ENCODE results near the gene RHBDD2. TPM values are rescaled to one million over a fixed set of nuclear protein-coding genes. Genes with fewer than 3 reads are reported as not detected.
A peak's percentile ranks its signal among the peaks of the same experiment; 100 is the strongest.

The RHBDD2 gene
- total and polyA plus RNA-seq, 4 donors, result 13.6 to 65.0 (median 37.3) TPM

DNA sequence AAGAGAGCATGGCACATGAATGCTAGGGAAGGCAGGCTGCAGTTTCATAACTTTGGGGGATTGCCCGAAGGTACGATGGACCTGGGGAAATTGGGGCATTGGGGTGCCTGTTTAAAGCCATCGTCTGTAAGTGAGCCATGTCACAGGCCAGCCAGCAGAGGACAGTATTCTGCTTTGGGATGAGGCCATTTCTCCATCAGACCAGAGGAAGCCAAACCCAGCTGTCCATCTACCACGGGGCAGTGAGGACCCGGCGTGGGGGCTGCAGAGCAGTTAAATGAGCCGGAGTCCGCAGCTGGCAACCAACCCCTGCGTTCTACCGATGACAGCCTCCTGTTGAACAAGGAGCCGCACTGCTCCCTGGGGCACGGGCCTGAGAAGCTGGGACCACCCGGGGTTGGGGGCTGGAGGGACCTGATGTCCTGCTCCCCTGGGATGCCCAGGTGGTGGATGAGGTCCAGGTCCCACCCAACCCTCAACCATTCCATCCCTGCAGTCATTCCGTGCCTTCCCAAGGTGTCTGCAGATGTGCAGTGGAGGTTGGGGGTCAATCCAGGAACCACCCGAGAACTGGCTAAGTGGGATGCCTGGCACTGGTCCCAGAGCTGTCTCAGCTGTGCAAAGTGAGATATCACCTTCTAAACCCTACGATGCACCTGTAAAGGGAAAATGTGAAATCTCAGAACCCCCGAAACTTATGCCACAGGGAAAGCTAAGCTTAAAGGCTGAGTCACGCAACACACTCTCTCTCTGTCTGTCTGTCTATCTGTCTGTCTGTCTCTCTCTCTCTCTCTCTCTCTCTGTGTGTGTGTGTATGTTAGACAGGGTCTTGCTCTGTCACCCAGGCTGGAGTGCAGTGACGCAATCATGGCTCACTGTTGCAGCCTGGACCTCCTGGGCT lies 12.1 kb upstream of the RHBDD2 start:
- 41% methylated on average over 19 of the region's 19 CpGs for WGBS
- Histone ChIP-seq H3K4me1 (ENCODE audit: control insufficient read depth in 4 of 4, insufficient read depth in 4 of 4, low read length in 3 of 4) (peaks cover 0 to 7% (median 1%) of the 10 kb centered on the region in 4 donors), H3K9ac (ENCODE audit: low read depth in 1 of 2, low read length in 2 of 2) (no peak overlapping the region), H3K9me3 (ENCODE audit: control insufficient read depth in 4 of 4, low read length in 3 of 4) (no peaks in the 10 kb centered on the region), H3K36me3 (ENCODE audit: control insufficient read depth in 4 of 4, insufficient read depth in 3 of 4, low read depth in 1 of 4, low read length in 3 of 4) (no peaks in the 10 kb centered on the region), H3K4me3 (ENCODE audit: low read depth in 1 of 3, low read length in 3 of 3) (no peak overlapping the region), H3K27ac (ENCODE audit: low read depth in 1 of 2, low read length in 2 of 2) (no peak overlapping the region), H3K27me3 (ENCODE audit: control insufficient read depth in 4 of 4, insufficient read depth in 4 of 4, low read length in 3 of 4) (no peaks in the 10 kb centered on the region)
- peak; percentile 50 for DNase-seq (ENCODE audit: low spot score)
- TF ChIP-seq, protein P1, sequence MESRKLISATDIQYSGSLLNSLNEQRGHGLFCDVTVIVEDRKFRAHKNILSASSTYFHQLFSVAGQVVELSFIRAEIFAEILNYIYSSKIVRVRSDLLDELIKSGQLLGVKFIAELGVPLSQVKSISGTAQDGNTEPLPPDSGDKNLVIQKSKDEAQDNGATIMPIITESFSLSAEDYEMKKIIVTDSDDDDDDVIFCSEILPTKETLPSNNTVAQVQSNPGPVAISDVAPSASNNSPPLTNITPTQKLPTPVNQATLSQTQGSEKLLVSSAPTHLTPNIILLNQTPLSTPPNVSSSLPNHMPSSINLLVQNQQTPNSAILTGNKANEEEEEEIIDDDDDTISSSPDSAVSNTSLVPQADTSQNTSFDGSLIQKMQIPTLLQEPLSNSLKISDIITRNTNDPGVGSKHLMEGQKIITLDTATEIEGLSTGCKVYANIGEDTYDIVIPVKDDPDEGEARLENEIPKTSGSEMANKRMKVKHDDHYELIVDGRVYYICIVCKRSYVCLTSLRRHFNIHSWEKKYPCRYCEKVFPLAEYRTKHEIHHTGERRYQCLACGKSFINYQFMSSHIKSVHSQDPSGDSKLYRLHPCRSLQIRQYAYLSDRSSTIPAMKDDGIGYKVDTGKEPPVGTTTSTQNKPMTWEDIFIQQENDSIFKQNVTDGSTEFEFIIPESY (IDR thresholded peaks at IDR 0.05), result no peak
- TF ChIP-seq HNF4A (conservative IDR thresholded peaks at IDR 0.05) (peak; percentile 3 to 7), HNF4G (IDR thresholded peaks at IDR 0.05) (no peak), SP1 (IDR thresholded peaks at IDR 0.05) (no peak), GABPA (IDR thresholded peaks at IDR 0.05 in 1 of 2, conservative IDR thresholded peaks at IDR 0.05 in 1 of 2) (no peak), FOXA1 (IDR thresholded peaks at IDR 0.05) (no peak), TAF1 (conservative IDR thresholded peaks at IDR 0.05) (no peak), RAD21 (IDR thresholded peaks at IDR 0.05) (peak; percentile 95 to 97), NR2F2 (IDR thresholded peaks at IDR 0.05) (no peak), RXRA (IDR thresholded peaks at IDR 0.05) (peak in 1 of 2 donors; percentile 41)
- TF ChIP-seq, protein P2, sequence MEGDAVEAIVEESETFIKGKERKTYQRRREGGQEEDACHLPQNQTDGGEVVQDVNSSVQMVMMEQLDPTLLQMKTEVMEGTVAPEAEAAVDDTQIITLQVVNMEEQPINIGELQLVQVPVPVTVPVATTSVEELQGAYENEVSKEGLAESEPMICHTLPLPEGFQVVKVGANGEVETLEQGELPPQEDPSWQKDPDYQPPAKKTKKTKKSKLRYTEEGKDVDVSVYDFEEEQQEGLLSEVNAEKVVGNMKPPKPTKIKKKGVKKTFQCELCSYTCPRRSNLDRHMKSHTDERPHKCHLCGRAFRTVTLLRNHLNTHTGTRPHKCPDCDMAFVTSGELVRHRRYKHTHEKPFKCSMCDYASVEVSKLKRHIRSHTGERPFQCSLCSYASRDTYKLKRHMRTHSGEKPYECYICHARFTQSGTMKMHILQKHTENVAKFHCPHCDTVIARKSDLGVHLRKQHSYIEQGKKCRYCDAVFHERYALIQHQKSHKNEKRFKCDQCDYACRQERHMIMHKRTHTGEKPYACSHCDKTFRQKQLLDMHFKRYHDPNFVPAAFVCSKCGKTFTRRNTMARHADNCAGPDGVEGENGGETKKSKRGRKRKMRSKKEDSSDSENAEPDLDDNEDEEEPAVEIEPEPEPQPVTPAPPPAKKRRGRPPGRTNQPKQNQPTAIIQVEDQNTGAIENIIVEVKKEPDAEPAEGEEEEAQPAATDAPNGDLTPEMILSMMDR (IDR thresholded peaks at IDR 0.05; ENCODE audit: low read depth, low read length, missing input control), result peak; percentile 97
- TF ChIP-seq, protein P3, sequence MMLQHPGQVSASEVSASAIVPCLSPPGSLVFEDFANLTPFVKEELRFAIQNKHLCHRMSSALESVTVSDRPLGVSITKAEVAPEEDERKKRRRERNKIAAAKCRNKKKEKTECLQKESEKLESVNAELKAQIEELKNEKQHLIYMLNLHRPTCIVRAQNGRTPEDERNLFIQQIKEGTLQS (IDR thresholded peaks at IDR 0.05), result no peak

DNA sequence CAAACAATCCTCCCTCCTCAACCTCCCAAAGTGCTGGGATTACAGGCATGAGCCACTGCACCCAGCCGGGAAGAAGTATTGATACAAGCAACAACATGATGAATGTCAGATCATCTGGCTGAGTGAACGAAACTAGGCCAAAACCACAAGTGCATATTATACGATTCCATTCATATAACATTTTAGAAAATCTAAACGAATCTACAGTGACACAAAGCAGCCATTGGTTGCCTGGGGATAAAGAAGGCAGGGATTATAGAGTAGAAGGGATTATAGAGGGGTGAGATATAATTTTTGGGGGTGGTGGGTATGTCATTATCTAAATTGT lies 11.5 kb upstream of the RHBDD2 start:
- Histone ChIP-seq H3K9ac (ENCODE audit: low read depth in 1 of 2, low read length in 2 of 2) (no peak overlapping the region), H3K9me3 (ENCODE audit: control insufficient read depth in 4 of 4, low read length in 3 of 4) (no peaks in the 10 kb centered on the region), H3K4me3 (ENCODE audit: low read depth in 1 of 3, low read length in 3 of 3) (no peak overlapping the region), H3K36me3 (ENCODE audit: control insufficient read depth in 4 of 4, insufficient read depth in 3 of 4, low read depth in 1 of 4, low read length in 3 of 4) (no peaks in the 10 kb centered on the region), H3K27me3 (ENCODE audit: control insufficient read depth in 4 of 4, insufficient read depth in 4 of 4, low read length in 3 of 4) (no peaks in the 10 kb centered on the region), H3K27ac (ENCODE audit: low read depth in 1 of 2, low read length in 2 of 2) (no peak overlapping the region), H3K4me1 (ENCODE audit: control insufficient read depth in 4 of 4, insufficient read depth in 4 of 4, low read length in 3 of 4) (peaks cover 0 to 7% (median 1%) of the 10 kb centered on the region in 4 donors)
- TF ChIP-seq JUND (IDR thresholded peaks at IDR 0.05) (no peak), YY1 (IDR thresholded peaks at IDR 0.05) (no peak), EGR1 (IDR thresholded peaks at IDR 0.05; ENCODE audit: low read depth in 2 of 2) (no peak)
- TF ChIP-seq, protein P4, sequence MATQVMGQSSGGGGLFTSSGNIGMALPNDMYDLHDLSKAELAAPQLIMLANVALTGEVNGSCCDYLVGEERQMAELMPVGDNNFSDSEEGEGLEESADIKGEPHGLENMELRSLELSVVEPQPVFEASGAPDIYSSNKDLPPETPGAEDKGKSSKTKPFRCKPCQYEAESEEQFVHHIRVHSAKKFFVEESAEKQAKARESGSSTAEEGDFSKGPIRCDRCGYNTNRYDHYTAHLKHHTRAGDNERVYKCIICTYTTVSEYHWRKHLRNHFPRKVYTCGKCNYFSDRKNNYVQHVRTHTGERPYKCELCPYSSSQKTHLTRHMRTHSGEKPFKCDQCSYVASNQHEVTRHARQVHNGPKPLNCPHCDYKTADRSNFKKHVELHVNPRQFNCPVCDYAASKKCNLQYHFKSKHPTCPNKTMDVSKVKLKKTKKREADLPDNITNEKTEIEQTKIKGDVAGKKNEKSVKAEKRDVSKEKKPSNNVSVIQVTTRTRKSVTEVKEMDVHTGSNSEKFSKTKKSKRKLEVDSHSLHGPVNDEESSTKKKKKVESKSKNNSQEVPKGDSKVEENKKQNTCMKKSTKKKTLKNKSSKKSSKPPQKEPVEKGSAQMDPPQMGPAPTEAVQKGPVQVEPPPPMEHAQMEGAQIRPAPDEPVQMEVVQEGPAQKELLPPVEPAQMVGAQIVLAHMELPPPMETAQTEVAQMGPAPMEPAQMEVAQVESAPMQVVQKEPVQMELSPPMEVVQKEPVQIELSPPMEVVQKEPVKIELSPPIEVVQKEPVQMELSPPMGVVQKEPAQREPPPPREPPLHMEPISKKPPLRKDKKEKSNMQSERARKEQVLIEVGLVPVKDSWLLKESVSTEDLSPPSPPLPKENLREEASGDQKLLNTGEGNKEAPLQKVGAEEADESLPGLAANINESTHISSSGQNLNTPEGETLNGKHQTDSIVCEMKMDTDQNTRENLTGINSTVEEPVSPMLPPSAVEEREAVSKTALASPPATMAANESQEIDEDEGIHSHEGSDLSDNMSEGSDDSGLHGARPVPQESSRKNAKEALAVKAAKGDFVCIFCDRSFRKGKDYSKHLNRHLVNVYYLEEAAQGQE (IDR thresholded peaks at IDR 0.05), result no peak
- TF ChIP-seq, protein P5, sequence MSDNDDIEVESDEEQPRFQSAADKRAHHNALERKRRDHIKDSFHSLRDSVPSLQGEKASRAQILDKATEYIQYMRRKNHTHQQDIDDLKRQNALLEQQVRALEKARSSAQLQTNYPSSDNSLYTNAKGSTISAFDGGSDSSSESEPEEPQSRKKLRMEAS (IDR thresholded peaks at IDR 0.05), result no peak
- TF ChIP-seq, protein P1 (IDR thresholded peaks at IDR 0.05), result no peak
- WGBS, result 76% methylated on average over 4 of the region's 4 CpGs
- no peak for DNase-seq (ENCODE audit: low spot score)

Data from liver (tissue), 9 donors.